DMS79 (cell line): Measurements from ENCODE around the gene NTRK1.

Source experiments
- DNase-seq: peaks from one replicate; lab custom pipeline; 2025; lab: John Stamatoyannopoulos, UW

Gene NTRK1

DNA sequence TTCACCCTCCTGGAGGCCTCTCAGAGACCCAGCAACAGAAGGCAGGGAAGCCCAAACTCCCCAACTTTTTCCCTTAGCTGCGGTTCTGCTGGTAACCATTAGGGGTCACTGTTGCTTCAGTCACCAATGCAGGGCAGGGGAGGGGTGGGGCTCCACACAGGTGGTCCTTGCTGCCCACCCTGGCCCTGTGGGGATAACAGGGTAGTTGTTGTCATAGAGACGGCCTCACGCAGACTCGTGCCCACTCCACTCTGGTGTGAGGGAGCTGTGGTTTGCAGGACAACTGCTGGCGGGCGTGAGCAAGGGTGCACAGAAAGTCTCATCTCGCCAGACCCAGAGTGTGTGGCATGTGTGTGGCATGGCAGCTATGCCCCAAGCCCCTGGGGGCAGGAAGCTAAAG, 21.7 kb upstream of the NTRK1 start:
- DNase-seq, result no peak

DNA sequence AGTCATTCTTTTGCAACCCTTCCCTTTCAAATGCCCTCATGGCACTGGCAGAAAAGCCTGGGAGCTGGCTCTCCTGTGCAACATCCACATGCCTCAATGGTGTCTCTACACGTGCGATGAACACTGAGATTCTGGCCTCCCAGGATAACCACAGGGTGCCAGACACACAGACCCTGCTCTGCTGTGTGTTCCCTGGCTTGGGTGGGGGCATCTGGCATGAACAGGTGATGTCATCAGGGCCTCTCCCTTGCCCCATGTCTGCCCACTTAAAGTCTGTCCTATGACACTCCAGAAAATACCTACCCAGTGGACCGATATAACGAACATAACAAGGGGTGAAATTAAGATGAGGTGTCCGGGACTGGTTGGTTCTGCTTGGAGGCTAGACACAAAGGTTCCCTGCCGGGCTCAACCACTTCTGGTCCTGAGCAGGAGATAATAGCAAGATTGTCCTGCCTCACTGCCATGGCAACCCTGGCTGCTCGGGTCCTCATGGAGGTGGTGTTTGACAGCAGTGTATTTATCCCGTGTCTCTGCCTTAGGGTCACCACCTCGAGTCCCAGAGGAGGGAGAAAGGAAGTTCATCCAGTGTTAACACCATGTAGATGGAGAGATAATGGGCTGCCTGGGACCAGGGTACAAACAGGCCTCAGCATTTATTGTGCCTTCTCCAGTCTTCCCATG, 21.1 kb upstream of the NTRK1 start:
- peak; percentile 43 for DNase-seq

DNA sequence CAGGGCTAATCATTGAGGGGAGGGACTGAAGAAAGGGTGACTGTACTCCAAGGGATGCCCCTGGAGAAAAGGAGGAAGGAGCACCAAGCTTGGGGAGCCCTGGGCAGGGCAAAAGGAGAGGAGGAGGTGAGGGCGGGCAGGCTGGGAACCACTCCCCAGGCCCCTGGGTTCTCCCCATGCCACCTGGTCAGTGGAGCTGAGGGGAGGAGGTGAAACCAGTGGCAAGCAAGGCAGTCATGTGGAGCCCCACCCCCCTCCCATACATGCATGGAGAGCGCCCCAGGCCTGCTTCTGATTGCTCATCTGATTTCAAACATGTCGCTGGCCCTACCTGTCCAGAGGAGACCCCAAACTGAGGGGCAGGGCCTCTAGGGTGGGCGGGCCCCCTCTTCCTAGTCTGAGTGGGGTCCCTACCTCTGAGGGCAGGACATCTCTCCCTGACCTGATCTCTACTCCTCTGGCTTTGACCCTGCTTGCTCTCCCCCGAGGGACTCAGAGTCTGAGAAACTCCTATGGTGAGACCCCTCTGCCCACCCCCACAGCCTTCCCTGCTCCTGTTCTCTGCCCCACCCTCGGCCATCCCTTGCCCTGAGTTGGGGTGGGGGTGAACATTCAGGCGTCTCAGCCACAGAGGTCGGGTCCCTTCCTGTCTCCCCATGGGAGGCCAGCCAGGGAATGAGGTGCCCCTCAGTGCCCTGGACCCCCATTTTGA, 20.3 kb upstream of the NTRK1 start:
- no peak for DNase-seq

DNA sequence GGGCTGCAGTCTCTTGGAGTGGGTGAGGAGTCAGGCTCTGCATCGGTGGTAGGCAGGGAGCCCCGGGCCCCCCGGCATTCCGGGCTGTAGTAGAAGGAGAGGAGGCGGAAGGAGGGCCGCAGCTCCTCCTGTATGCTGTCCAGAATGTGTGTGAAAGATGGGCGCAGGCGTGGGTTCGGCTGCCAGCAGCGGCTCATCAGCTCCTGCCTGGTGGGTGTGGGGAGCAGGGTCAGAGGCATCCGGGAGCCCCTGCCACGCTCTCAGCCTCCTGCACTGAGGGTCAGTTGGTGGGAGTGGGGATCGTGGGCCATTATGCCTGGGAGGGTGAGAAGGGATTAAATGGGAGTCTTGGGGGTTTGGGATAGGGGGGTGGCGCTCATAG, 19.8 kb upstream of the NTRK1 start:
- DNase-seq, result no peak

DNA sequence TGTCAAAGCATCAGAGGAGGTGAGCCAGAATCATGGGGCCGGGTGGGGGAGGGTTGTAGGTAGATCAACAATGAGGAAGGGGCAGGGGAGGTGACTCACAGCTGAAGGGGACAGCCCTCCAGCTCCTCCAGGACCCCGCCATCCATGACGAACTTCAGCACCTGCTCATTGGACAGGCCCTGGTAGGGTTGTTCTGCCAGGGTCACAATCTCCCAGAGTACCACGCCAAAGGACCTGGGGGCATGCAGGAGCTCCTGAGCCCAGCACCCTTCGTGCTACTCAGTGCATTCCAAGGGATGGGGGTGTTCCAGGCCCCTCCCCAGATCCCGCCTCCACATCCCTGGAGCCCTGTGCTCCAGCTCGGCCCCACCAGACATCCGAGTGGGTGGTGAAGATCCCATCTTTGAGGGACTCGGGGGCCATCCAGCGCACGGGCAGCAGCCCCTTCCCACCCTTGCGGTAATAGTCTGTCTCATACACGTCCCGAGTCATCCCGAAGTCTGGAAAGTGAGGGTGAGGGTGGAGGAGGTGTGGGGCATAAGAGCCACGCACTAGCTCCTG, 19.3 kb upstream of the NTRK1 start:
- DNase-seq, result no peak

DNA sequence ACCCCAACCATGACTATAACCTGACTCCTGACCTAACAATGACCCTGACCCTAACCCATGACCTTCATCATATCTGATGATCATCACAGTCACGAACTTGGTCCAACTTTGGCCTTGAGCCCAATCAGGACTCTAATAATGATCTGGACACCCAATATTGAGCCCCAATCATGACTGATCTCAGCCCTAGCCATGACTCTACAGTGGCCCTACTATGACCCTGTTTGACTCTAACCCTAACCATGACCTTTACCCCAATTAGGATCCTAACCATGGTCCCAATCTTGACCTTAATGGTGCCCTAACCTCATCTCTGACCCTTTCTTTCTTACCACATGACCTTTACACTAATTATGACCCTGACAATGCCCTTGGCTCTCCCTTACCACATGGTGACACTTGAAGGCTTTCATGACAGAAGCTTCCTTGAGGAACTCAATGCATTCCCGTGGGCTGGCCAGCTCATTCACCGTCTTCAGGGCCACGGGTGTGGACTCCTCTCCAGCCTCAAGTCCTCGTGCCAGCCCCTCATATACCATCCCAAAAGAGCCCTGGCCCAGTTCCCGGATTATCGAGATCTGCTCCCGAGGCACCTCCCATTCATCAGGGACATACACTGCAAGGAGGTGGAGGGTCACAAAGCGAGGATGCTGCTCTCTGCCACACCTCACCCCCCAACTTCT, 17.9 kb upstream of the NTRK1 start:
- no peak for DNase-seq

DNA sequence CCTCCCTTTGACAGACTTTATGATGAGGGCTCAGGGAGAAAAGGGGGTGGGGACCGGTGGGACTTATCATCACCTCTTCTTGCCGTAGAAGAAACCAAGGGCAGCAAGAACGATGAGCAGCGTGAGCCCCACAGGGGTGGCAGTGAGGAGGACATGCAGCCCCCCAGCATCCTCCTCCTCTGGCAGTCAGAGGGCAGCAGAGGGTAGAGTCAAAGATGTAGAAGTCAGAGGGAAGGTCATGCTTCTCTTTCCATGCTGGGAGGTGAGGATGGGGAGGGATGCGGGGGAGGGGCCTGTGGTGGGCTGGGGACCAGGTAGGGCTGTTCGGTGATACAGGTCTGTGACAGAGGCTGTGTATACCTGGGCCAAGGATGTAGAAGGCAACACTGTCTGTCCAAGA, 16.6 kb upstream of the NTRK1 start:
- no peak for DNase-seq

DNA sequence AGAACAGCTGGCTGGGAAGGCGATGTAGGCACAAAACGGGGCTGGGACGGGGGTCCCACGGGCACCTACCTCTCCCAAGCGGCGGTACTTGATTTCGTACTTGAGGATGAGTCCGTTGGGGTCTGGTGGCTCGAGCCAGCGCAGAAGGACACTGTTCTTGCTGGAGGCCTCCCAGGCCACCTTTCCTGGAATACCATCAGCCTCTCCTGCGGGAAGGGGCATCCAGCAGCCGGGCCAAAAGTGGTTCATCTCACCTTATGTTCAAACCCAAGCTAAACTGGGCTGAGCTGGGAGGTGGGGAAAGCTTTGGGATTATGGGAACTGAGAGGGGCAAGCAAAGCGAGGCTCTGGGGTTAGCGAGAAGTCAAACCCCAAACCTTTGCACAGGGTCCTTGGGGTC, 16.0 kb upstream of the NTRK1 start:
- no peak for DNase-seq

DNA sequence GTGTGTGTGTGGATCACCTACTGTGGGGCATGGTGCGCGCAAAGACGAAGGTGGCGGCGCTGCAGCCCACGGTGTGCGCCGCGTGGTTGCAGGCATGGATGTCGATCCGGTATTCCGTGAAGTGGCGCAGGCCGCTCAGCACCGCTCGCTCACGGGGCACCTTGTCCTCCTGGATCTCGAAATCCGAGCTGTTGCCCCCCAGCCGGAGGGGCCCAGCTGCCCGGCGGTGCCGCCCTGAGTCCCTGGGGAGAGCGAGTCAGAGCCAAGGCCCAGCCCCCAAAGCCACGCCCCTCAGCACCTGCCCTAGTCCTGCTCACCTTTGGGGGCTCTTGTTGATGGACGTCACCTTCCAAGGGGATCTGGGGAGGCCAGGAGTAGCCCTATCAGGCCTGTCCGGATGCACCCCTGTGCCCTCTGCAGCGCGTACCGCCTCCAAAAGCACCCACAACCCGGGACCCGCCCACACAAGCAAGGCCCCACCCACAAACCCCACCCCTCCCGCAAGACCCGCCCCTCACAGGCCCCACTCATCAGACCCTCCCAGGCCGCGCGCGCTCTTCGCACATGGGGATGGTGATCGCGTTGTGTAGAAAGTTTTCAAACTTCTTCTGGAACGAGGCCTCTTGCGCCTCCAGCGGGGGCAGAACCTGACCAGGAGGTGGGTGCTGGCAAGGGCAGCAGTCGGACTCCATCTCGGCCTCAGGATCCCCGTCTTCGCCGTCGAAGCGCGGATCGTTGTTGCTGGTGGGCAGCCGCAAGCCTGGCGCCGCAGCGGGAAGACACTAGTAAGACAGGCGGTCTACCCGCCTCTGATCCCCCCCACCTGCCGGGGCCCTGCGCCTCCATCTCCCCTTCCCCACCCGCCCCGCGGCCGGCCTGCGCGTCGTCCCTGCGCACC, 15.4 kb upstream of the NTRK1 start:
- no peak for DNase-seq

DNA sequence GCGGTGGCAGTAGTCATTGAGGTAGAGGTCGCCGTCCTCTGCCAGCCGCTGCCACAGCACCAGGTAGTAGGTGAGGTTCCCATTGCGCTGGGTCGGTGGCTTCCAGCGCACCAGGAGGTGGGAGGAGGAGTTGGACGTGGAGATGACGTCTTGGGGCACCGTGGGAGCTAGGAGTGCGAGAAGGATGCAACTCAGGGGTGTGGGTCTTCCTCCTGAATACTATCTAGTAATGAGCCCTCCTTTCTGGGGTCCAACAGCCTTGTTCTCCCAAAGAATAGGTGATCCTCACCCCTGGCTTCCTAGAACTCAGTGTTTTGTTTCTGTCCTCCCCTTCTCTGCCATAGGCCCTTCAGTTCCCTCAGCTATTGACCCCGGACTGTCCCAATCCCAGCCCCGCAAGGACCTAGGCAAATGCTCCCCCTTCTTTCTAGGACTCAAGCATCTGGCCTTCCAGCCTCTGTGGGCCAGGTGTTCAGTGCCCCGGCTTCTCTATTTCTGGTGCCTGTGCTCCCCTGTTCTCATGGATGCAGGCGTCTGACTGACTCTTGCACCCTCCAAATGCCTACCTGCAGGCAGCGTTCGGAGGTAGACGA, 14.6 kb upstream of the NTRK1 start:
- DNase-seq, result no peak

DNA sequence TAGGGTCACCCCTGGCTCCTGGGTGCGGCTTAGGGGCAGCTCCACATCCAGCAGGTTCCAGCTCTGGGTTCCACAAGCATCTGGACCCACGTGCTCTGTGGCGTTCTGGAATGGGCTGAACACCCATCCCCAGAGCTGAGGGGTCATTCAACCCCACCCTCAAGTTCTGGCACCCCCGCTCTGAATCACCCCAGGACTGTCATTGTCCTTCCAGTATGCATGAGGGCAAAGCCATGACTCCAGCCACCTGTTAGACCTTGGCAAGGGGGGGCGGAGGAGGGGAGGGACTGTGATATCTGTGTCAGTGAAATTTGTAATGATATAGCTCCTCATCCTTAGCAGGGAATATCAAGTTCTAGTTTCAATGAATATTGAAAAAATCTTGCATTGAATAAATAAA, 14.0 kb upstream of the NTRK1 start:
- DNase-seq, result no peak

DNA sequence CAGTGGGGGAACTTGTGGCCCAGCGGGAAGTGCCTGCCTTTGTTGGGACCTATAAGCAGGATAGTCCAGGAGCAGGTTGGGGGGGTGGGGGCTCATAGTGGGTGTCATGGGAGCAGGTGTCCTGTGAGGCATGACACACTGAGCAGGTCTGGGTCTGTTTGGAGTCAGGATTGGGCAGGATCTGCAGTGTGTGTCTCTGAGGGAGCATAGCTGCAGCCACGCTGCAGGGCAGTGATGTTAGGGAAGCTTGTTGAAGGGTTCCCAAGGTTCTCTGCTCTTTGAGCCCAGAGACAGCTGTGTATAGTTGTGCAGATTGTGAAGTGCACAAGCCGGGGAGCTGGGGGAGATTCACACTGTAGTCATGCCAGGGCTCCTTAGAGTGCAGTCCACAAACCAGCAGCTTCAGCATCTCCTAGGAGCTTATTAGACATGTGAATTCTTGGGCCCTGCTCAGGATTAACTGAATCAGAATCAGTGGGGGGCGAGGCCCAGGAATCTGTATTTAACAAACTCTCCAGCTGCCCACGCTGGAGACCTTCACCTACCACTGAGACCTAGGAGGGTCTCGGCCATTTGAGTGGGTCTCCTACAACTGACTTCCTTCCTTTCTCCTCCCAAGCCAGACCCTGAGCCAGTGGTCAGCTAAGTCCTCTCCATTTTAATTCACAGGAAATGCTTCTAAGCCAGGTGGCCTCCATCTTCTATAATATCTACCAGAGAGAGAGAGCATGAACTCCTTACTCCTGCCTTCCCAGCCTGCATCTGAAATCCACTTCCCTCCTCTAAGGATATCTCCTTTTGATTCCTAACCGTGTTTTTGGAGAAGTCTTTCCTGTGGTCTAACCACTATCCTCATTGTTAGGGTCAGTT, 12.8 kb upstream of the NTRK1 start:
- no peak for DNase-seq

DNA sequence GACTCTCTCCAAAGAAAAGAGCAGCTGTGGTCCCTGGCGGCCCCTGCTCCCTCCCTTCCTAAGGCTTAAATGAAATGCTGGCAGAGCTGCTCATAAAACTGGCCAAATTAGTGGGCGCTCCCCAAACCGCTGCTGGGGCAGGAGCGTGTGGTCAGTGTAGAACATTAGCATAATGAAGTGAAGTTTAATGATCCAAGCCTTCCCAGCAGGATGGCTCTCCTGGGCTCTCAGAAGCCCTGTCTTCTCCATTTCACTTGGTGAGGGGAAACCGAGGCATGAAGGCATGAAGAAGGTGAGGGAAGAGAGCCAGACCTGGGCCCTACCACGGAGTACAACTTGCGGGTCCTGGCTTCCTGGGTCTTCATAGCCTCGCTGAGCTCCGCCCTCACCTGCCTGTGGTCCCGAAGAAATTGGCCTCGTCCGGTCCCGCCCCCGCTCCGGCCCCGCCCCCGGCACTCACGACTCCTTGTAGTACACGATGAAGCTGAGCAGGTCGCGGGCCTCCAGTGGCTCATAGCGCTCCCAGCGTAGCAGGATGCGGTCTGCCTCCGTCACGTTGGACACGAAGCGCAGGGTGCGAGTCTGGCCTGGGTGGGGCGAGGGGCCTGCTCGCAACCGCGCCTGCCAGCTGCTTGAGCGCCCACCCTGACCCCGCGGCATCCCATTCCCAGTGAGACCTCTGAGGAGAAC, 12.1 kb upstream of the NTRK1 start:
- no peak for DNase-seq

DNA sequence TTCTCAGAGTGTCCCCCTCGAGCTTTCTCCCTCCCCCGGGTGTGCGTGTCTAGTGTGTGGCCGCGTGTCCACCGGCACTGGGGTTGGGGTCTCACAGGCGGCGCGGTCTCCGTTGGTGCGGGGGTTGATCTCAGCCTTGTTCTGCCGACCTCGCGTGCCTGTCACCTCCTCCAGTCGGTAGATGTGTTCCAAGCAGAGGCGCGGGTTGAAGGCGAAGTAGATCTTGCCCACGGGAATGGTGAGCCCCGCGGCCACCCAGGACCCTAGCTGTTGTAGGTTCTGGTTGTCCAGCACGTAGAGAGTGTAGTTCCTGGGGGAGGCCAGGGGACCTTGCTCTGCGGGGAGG, 11.5 kb upstream of the NTRK1 start:
- no peak for DNase-seq

DNA sequence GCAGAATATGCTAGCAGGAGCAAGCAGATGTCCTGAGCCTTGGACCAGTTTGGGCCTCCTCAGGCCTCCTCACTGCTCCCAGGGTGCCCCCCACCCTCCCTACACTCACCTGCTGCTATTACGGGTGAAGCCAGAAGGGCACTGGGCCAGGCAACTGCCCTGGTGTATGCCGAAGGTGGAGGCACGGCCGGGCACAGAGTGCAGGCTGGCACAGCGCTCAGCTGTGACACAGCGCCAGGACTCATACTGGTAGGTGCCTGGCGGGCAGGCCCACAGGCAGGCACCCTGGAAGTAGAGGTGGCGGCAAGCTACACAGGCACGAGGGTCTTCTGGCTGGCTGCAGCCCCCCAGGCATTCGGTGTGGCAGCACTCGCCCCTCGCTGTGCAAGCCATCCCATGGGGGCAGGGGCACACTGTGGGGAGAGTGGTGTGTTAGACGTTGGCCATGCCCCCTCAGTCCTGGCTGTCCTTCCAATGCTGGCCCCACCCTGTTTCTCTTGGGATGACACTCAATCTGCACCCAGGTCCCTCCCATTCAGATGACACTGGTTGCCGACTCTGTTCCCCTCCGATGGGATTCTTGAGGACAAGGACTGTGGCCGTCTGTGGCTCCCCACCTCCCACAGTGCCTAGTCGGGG, 8.8 kb upstream of the NTRK1 start:
- no peak for DNase-seq

DNA sequence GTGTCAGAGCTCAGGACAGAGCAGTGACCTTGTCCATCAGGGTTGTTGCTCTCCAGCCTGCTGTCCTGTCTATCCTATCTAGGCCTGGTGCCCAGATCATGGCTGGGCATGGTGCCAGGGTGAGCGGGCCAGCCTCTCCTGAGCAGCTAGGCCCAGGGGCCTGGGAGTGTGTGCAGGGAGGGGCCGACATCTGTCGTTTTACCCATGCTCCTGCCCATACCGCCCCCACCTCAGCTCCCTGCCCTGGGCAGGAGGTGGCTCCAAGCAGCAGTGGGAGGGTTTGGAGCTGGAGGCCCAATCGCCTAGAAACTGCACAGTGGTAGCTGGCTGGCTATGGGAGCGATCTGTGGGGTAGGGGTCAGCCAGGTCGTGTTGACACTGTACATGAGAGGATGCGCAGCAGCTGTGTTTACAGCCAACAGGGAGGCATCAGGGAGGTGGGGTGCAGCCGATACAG, 8.2 kb upstream of the NTRK1 start:
- DNase-seq, result peak; percentile 81

DNA sequence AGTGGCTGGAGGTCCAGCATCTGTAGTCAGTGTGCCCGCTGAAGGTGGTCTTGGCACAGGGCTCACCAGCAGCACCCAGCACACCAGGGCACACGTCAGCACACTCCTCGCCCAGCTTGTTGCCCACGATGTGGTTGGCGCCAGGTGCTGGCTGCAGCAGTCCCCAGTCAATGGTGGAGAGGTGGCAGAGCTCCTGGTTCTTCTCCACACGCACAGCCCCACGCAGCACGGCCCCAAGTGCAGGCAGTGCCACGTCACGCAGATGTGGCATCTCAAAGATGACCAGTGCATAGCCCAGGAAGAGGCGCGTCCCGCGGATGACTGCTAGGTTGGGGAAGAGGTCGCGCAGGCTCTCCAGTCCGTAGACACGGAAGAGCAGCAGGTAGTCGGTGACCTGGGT, 6.9 kb upstream of the NTRK1 start:
- no peak for DNase-seq

DNA sequence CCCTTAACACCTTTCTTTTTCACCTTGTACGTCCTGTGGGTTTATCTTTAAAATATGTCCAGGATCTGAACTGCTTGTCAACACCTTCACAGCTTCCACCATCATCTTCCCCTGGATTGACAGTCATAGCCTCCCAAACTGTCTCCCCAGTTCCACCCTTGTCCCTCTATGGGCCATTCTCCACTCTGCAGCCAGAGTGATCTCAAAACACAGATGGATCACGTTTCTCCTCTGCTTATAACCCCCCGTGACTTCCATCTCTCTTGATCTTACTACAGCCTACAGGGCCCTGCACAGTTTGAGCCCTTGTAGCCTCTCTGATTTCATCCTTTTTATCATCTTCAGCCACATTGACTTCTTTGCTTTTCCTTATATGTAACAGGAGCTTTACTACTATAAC, 6.0 kb upstream of the NTRK1 start:
- DNase-seq, result no peak

DNA sequence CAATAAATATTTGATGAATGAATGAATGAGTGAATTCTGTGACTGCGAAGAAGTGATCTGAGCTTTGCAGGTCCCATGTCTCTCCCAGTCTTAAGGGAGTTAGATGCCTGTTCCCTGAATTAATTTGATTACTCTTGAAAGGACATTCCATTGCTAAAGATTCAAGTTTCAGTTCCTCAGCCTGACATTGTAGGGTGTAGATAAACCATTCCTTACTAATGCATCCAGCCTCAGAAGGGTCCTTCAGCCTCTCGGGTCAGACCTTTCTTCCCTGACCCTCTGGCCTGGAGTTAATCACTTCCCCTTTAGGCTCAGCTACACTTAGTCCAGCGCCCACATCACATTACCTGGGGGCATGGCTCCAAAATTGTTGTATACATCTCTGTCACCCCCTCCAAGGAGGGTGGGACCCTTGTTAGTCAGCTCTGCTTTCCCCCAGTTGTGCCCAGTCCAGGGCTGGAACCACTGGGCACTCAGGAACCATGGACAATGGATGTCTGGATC, 4.3 kb upstream of the NTRK1 start:
- DNase-seq, result no peak
